H9 (cell line): ENCODE results near the gene NEUROG3. TPM values are rescaled to one million over a fixed set of nuclear protein-coding genes. Genes with fewer than 3 reads are reported as not detected.

Source experiments
- DNase-seq: peaks from one replicate; pipeline ENCODE4 v3.0.0-alpha.2; 2017
- H2AFZ ChIP-seq: one replicate; pipeline ENCODE4 v1.6.1; 2013; ENCODE audit warnings: mild to moderate bottlenecking, low read length, control low read depth, moderate library complexity
- H2AK5ac ChIP-seq: 2 replicates; pipeline ENCODE4 v1.6.1; 2013; ENCODE audit warnings: low read length, control low read depth, mixed read lengths; ENCODE audit not compliant: insufficient read length
- H2BK120ac ChIP-seq: one replicate; pipeline ENCODE4 v1.6.1; 2013; ENCODE audit warnings: low read depth, mild to moderate bottlenecking, low read length, control low read depth, inconsistent platforms; ENCODE audit not compliant: poor library complexity, severe bottlenecking
- H2BK12ac ChIP-seq: 2 replicates; pipeline ENCODE4 v1.6.1; 2013; ENCODE audit warnings: low read length, control low read depth, mixed read lengths, low read depth; ENCODE audit not compliant: insufficient read length
- H2BK15ac ChIP-seq: 2 replicates; pipeline ENCODE4 v1.6.1; 2013; ENCODE audit warnings: low read depth, low read length, control low read depth
- H2BK20ac ChIP-seq: one replicate; pipeline ENCODE4 v1.6.1; 2013; ENCODE audit warnings: low read depth, mild to moderate bottlenecking, low read length, control low read depth, inconsistent platforms; ENCODE audit not compliant: poor library complexity, severe bottlenecking
- H2BK5ac ChIP-seq: 2 replicates; pipeline ENCODE4 v1.6.1; 2013; ENCODE audit warnings: low read length, control low read depth, mixed read lengths; ENCODE audit not compliant: insufficient read length
- H3K14ac ChIP-seq: 2 replicates; pipeline ENCODE4 v1.6.1; 2013; ENCODE audit warnings: low read length, control low read depth; ENCODE audit not compliant: insufficient read depth
- H3K18ac ChIP-seq: 2 replicates; pipeline ENCODE4 v1.6.1; 2013; ENCODE audit warnings: low read depth, mild to moderate bottlenecking, mixed read lengths, low read length, control low read depth; ENCODE audit not compliant: insufficient read length
- H3K23ac ChIP-seq: 2 replicates; pipeline ENCODE4 v1.6.1; 2013; ENCODE audit warnings: low read length, control low read depth, mixed read lengths, low read depth; ENCODE audit not compliant: insufficient read length
- H3K23me2 ChIP-seq: 2 replicates; pipeline ENCODE4 v1.6.1; 2013; ENCODE audit warnings: low read depth, mild to moderate bottlenecking, mixed read lengths, low read length, control low read depth; ENCODE audit not compliant: insufficient read length, poor library complexity, severe bottlenecking
- H3K27ac ChIP-seq: 2 replicates; pipeline ENCODE4 v1.5.1; 2013; ENCODE audit warnings: low read length, control low read depth, mixed read lengths, low read depth; ENCODE audit not compliant: insufficient read length
- H3K27me3 ChIP-seq: 2 replicates; pipeline ENCODE4 v1.6.1; 2013; ENCODE audit warnings: low read length, control low read depth, inconsistent platforms; ENCODE audit not compliant: insufficient read depth
- H3K4ac ChIP-seq: 2 replicates; pipeline ENCODE4 v1.6.1; 2013; ENCODE audit warnings: low read depth, mild to moderate bottlenecking, control low read depth, inconsistent platforms, low read length, moderate library complexity
- H3K4me1 ChIP-seq: 2 replicates; pipeline ENCODE4 v1.6.1; 2013; ENCODE audit warnings: low read length, control low read depth, inconsistent platforms; ENCODE audit not compliant: insufficient read depth
- H3K4me2 ChIP-seq: 2 replicates; pipeline ENCODE4 v1.6.1; 2013; ENCODE audit warnings: low read length, control low read depth, mixed read lengths; ENCODE audit not compliant: insufficient read length, insufficient read depth
- H3K56ac ChIP-seq: 2 replicates; pipeline ENCODE4 v1.6.1; 2013; ENCODE audit warnings: low read depth, mild to moderate bottlenecking, mixed read lengths, low read length, control low read depth; ENCODE audit not compliant: insufficient read length
- H3K79me1 ChIP-seq: 2 replicates; pipeline ENCODE4 v1.6.1; 2013; ENCODE audit warnings: low read depth, mild to moderate bottlenecking, moderate library complexity, low read length, control low read depth, inconsistent platforms; ENCODE audit not compliant: insufficient read depth, poor library complexity, severe bottlenecking
- H3K79me2 ChIP-seq: 2 replicates; pipeline ENCODE4 v1.6.1; 2013; ENCODE audit warnings: low read length, control low read depth, inconsistent platforms; ENCODE audit not compliant: insufficient read depth
- H3K9ac ChIP-seq: 2 replicates; pipeline ENCODE4 v1.6.1; 2013; ENCODE audit warnings: low read length, control low read depth, mixed read lengths; ENCODE audit not compliant: insufficient read length; ENCODE audit errors: extremely low read depth
- H3K9me3 ChIP-seq: one replicate; pipeline ENCODE4 v1.6.1; 2013; ENCODE audit warnings: low read depth, low read length, inconsistent platforms; ENCODE audit not compliant: control insufficient read depth
- H3T11ph ChIP-seq: one replicate; pipeline ENCODE4 v1.6.1; 2013; ENCODE audit warnings: mild to moderate bottlenecking, low read length, control low read depth, inconsistent platforms
- H4K20me1 ChIP-seq: one replicate; pipeline ENCODE4 v1.6.1; 2013; ENCODE audit not compliant: control insufficient read depth, insufficient read length, insufficient read depth
- H4K5ac ChIP-seq: 2 replicates; pipeline ENCODE4 v1.6.1; 2013; ENCODE audit warnings: low read depth, mild to moderate bottlenecking, mixed read lengths, low read length, control low read depth; ENCODE audit not compliant: insufficient read length
- H4K8ac ChIP-seq: replicated peaks from 2 replicates; pipeline ENCODE4 v1.6.1; 2013; ENCODE audit warnings: low read length, control low read depth, mixed read lengths, low read depth; ENCODE audit not compliant: insufficient read length
- H4K91ac ChIP-seq: 2 replicates; pipeline ENCODE4 v1.6.1; 2013; ENCODE audit warnings: low read depth, mild to moderate bottlenecking, moderate library complexity, mixed read lengths, low read length, control low read depth; ENCODE audit not compliant: insufficient read length
- H3K27ac Mint-ChIP-seq, 3 experiments: 2 replicates in 2 of 3; 3 replicates in 1 of 3; pipeline ENCODE4 v1.8.0; 2020 to 2021; ENCODE audit warnings: mixed read lengths in 3 of 3, mild to moderate bottlenecking in 1 of 3, moderate library complexity in 1 of 3
- H3K27me3 Mint-ChIP-seq: 2 replicates; pipeline ENCODE4 v1.8.0; 2021; ENCODE audit warnings: low read depth, mild to moderate bottlenecking, moderate library complexity, mixed read lengths
- H3K36me3 Mint-ChIP-seq, 3 experiments: 2 replicates in 2 of 3; 3 replicates in 1 of 3; pipeline ENCODE4 v1.8.0; 2020 to 2021; ENCODE audit warnings: low read depth in 3 of 3, mixed read lengths in 3 of 3; ENCODE audit not compliant: insufficient read depth in 1 of 3
- H3K4me1 Mint-ChIP-seq, 2 experiments: 2 replicates each; pipeline ENCODE4 v1.8.0; 2020; ENCODE audit warnings: mixed read lengths in 2 of 2
- H3K4me3 Mint-ChIP-seq, 2 experiments: 2 replicates in 1 of 2; 3 replicates in 1 of 2; pipeline ENCODE4 v1.8.0; 2020 to 2021; ENCODE audit warnings: mild to moderate bottlenecking in 2 of 2, mixed read lengths in 2 of 2, moderate library complexity in 1 of 2
- H3K9me3 Mint-ChIP-seq, 2 experiments: 2 replicates in 1 of 2; 3 replicates in 1 of 2; pipeline ENCODE4 v1.8.0; 2020; ENCODE audit warnings: mild to moderate bottlenecking in 2 of 2, mixed read lengths in 2 of 2, moderate library complexity in 1 of 2
- WGBS: extraction: QIAGEN DNeasy Blood & Tissue Kit; methylation state at CpG from one replicate; pipeline ENCODE4 v1.1.7; 2013; ENCODE audit warnings: missing lambda C conversion rate, low lambda C conversion rate, mixed read lengths; ENCODE audit not compliant: insufficient read length; ENCODE audit errors: extremely low coverage; 5-methylcytosine and 5-hydroxymethylcytosine counted together
- total RNA-seq: library from RNA; stranded (reverse); gene quantifications from 2 replicates; pipeline ENCODE4 v1.2.1, GENCODE V29; 2021
- TF ChIP-seq, protein P1 (sequence below): fragments of 200-600 bp; sonication (generic); conservative IDR thresholded peaks from 3 replicates; pipeline ENCODE4 v1.8.0; 2021; ENCODE audit warnings: antibody characterized with exemption, mild to moderate bottlenecking

Gene NEUROG3
- total RNA-seq, 1 experiment from 2014 or later: not detected

DNA sequence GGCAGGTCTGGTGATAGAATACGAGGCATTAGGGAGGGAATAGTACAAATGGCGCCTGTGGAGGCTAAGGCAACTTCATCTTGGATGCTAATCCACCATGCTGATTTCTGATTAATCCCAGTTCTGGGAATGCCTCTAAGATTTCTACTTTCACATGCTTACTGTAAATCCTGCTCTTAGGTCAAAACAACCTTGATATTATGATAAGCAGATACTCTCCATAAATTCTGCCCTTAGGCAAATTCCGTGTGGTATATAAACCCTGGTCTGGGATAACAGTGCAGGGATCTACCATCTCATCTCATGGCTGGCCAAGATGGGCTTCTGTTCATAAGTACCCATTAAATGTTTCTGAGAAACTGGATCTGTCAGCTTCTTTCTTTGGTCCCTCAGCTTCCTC lies 11.4 kb upstream of the NEUROG3 start:
- peaks cover 20% of the 10 kb centered on the region for H3K27me3 ChIP-seq

More for the DNA sequence above, 11.4 kb upstream of the NEUROG3 start:
- Histone ChIP-seq H3K4ac (no peak overlapping the region), H3K4me2 (no peak overlapping the region), H2BK120ac (no peak overlapping the region), H3K18ac (no peak overlapping the region), H2AFZ (no peak overlapping the region), H3K27ac (no peak overlapping the region), H3K23me2 (no peaks in the 10 kb centered on the region), H4K5ac (no peak overlapping the region), H3K56ac (no peak overlapping the region), H2BK12ac (no peak overlapping the region), H3K4me1 (no peaks in the 10 kb centered on the region), H3T11ph (no peak overlapping the region), H2BK20ac (no peak overlapping the region), H4K8ac (no peak overlapping the region), H3K23ac (no peak overlapping the region), H2BK5ac (no peak overlapping the region), H3K79me2 (no peaks in the 10 kb centered on the region), H4K20me1 (no peaks in the 10 kb centered on the region), H3K9me3 (no peaks in the 10 kb centered on the region), H3K14ac (no peak overlapping the region), H3K9ac (no peak overlapping the region), H2AK5ac (no peak overlapping the region), H2BK15ac (no peak overlapping the region), H4K91ac (no peak overlapping the region), H3K79me1 (no peaks in the 10 kb centered on the region)
- TF ChIP-seq, protein P1, sequence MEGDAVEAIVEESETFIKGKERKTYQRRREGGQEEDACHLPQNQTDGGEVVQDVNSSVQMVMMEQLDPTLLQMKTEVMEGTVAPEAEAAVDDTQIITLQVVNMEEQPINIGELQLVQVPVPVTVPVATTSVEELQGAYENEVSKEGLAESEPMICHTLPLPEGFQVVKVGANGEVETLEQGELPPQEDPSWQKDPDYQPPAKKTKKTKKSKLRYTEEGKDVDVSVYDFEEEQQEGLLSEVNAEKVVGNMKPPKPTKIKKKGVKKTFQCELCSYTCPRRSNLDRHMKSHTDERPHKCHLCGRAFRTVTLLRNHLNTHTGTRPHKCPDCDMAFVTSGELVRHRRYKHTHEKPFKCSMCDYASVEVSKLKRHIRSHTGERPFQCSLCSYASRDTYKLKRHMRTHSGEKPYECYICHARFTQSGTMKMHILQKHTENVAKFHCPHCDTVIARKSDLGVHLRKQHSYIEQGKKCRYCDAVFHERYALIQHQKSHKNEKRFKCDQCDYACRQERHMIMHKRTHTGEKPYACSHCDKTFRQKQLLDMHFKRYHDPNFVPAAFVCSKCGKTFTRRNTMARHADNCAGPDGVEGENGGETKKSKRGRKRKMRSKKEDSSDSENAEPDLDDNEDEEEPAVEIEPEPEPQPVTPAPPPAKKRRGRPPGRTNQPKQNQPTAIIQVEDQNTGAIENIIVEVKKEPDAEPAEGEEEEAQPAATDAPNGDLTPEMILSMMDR: no peak
- no peak overlapping the region for H3K4me3 Mint-ChIP-seq
- no peaks in the 10 kb centered on the region; the same call in none of the 2 replicates for H3K27me3 Mint-ChIP-seq
- H3K4me1 Mint-ChIP-seq: peaks cover 2 to 4% of the 10 kb centered on the region in 2 experiments
- H3K9me3 Mint-ChIP-seq: peaks cover 0 to 6% of the 10 kb centered on the region in 2 experiments; a peak in 3 of 5 replicates
- no peak overlapping the region for H3K27ac Mint-ChIP-seq
- no peak for DNase-seq
- no peaks in the 10 kb centered on the region for H3K36me3 Mint-ChIP-seq
- no CpG with 5 or more reads among the region's 3 CpGs for WGBS
